Astrocyte (in vitro differentiated cells and primary cell): ENCODE data around the gene ATF6.

Source experiments
- CTCF ChIP-seq: IDR thresholded peaks from 2 replicates; pipeline ENCODE4 v1.5.1; 2011; ENCODE audit warnings: low read depth, mild to moderate bottlenecking, inconsistent platforms, low read length, moderate library complexity; ENCODE audit not compliant: insufficient read depth
- EZH2 ChIP-seq: IDR thresholded peaks from 2 replicates; pipeline ENCODE4 v1.6.1; 2012; ENCODE audit warnings: mild to moderate bottlenecking, low read length, inconsistent platforms; ENCODE audit not compliant: insufficient read depth

- TF ChIP-seq CTCF (no peak), EZH2 (no peak)
These were observed 11.1 kb downstream of the ATF6 start for GRCh38 chr1:161777261-161777660.
